Epithelial cell of esophagus (primary cell): ENCODE measurements around the gene PLCD3.

ENCODE experiments used
- DNase-seq: peaks from one replicate; pipeline ENCODE4 v3.0.0; 2010; ENCODE audit warnings: low read depth
- H3K4me3 ChIP-seq: 2 replicates; pipeline ENCODE4 v1.5.1; 2011; ENCODE audit warnings: mild to moderate bottlenecking, low read length, control low read depth
- TF ChIP-seq, protein P1 (sequence below): IDR thresholded peaks from 2 replicates; pipeline ENCODE4 v1.5.1; 2011; ENCODE audit warnings: low read depth, mild to moderate bottlenecking, low read length, control low read depth, inconsistent platforms; ENCODE audit not compliant: insufficient read depth; ENCODE audit errors: missing control alignments

The PLCD3 gene

DNA sequence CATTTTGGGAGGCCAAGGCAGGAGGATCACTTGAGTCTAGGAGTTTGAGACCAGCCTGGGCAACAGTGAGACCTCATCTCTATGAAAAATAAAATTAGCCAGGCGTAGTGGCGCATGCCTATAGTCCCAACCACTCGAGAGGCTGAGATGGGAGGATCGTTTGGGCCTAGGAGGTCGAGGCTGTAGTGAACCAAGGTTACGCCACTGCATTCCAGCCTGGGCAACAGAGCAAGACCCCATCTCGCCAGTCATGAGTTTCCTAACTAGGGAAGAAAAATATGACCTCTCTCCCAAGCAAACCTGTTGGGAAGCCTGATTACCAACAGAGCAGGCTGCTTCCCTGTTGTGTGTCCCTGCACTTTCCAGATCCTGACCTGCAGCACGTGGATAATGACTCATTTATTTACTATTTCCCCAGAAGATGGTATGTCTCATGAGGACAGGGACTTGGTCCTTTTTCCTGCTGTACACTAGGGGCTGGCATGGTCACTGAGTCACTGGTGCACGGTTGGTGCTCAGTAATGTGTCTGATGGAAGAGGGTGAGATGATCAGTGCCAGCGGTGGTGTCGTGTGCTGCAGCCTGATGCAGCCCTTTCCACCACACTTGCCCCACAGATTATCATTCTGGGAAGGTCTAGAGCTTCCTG is 40.4 kb downstream of the PLCD3 start:
- no peak overlapping the region for H3K4me3 ChIP-seq

DNA sequence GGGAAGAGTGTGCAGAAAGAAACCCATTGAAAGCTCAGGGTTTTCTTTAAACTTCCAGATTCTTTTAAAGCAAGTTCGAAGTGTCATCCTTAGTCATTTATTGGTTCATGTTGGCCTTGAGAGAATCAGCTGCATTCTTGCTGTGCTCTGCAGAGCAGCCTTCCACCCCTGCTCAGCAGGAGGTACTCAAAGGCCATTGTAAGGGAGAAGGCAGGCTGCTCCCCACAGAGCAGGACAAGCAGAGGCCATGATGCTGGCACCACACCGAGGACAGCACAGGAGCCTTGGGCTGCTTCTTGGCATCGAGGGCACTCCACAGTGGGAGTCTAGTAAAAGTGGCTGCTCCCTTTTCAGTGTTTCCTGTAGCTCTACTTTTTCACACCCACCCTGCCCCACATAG is 41.6 kb downstream of the PLCD3 start:
- TF ChIP-seq, protein P1, sequence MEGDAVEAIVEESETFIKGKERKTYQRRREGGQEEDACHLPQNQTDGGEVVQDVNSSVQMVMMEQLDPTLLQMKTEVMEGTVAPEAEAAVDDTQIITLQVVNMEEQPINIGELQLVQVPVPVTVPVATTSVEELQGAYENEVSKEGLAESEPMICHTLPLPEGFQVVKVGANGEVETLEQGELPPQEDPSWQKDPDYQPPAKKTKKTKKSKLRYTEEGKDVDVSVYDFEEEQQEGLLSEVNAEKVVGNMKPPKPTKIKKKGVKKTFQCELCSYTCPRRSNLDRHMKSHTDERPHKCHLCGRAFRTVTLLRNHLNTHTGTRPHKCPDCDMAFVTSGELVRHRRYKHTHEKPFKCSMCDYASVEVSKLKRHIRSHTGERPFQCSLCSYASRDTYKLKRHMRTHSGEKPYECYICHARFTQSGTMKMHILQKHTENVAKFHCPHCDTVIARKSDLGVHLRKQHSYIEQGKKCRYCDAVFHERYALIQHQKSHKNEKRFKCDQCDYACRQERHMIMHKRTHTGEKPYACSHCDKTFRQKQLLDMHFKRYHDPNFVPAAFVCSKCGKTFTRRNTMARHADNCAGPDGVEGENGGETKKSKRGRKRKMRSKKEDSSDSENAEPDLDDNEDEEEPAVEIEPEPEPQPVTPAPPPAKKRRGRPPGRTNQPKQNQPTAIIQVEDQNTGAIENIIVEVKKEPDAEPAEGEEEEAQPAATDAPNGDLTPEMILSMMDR, result no peak
- no peak overlapping the region for H3K4me3 ChIP-seq
- DNase-seq, result no peak

More for the DNA sequence above, 40.4 kb downstream of the PLCD3 start:
- peak; percentile 39 for DNase-seq
- TF ChIP-seq, protein P1, result no peak

DNA sequence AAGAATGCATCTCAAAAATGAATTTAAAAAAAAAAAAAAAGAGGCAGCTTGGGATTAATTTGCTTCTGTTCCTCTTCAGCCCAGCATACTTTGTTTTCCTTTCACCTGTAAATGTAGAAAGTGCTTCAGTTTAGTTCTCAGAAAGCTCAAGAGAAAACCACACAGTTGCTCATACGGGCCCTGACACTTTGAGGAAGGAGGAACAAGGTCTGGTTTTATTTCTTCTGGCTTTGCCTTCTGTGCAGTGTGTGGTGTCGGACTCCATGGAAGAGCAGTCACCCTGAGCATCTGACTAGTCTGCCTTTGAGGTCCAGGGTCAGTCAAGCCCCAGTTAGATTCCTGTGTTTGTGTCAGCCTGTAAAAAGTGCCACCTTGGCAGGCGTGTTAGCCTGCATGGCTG is 43.6 kb downstream of the PLCD3 start:
- no peak overlapping the region for H3K4me3 ChIP-seq
- DNase-seq, result no peak
- TF ChIP-seq, protein P1, result no peak

DNA sequence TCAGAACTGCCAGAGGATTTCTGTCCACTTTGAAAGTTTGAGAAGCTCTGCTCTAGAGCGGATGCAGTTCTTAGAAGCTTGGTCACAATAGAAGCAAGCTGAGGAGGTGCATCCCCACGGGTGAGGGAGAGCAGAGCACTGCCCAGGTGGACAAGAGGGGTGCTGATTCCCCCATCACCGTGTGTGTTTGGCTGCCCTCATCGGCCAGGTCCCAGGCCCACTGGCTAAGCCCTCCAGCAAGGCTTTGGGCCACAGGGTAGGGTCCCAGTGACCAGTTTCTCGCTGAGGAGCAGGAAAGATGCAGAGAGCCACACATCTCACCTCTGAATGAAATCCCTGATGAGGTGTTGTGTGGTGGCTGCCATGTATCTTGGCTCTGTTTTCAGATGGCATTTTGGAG is 44.3 kb downstream of the PLCD3 start:
- TF ChIP-seq, protein P1, result no peak
- no peak for DNase-seq
- no peak overlapping the region for H3K4me3 ChIP-seq

DNA sequence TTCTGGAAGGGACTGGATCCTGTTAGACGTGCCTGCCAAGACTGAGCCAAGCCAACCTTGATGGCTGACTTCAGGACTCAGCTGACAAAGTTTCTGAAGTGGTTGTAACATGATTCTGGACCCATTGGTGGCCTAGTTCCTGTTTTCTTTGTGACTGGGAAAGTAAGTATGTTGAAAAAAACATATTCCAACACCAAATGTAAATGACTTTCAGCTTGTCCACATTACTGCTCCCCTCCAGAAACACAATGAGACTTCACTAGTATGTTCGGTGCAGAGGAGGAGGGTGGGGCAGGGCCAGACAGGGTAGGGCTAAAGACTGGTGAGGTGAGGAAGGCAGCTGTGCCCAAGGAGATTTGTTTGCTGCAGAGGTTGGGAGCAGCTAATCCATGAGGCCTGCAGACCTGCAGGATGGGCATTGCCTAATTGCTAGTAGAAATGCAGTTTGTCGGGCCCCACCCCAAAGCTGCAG is 44.8 kb downstream of the PLCD3 start:
- H3K4me3 ChIP-seq, result no peak overlapping the region
- DNase-seq, result peak; percentile 55
- TF ChIP-seq, protein P1, result no peak

DNA sequence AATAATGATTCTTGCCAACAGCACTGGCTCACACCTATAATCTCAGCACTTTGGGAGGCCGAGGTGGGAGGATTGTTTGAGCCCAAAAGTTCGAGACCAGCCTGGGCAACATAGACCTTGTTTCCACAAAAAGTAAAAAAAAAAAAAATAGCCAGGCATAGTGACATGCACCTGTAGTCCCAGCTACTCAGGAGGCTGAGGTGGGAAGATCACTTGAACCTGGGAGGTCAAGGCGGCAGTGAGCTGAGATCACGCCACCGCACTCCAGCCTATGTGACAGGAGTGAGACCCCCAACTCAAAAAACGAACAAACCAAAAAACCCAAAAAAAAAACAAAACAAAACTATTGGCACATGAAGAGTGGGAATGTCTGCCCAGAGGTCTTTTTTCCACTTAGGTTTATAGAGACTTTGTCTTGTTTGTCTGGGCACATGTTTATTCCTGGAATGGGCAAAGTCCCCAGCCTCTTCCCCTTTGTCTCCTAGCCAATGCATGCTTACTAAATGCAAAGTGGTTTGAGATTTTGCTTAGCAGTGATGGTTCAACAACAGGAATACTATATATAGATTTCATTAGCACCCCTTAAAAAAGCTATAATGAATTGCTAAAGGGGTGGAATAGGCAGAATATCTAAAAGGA is 45.3 kb downstream of the PLCD3 start:
- TF ChIP-seq, protein P1, result no peak
- H3K4me3 ChIP-seq, result no peak overlapping the region
- DNase-seq, result no peak
